GM18873 (cell line): ENCODE measurements around the gene CALN1.

ENCODE experiments used
- ATAC-seq: cut with Tn5 transposase; IDR thresholded peaks from one replicate; pipeline ENCODE4 v1.9.1; 2021; ENCODE audit warnings: mild to moderate bottlenecking, moderate library complexity, moderate number of reproducible peaks; ENCODE audit not compliant: unreplicated experiment, low FRiP score

CALN1 gene

DNA sequence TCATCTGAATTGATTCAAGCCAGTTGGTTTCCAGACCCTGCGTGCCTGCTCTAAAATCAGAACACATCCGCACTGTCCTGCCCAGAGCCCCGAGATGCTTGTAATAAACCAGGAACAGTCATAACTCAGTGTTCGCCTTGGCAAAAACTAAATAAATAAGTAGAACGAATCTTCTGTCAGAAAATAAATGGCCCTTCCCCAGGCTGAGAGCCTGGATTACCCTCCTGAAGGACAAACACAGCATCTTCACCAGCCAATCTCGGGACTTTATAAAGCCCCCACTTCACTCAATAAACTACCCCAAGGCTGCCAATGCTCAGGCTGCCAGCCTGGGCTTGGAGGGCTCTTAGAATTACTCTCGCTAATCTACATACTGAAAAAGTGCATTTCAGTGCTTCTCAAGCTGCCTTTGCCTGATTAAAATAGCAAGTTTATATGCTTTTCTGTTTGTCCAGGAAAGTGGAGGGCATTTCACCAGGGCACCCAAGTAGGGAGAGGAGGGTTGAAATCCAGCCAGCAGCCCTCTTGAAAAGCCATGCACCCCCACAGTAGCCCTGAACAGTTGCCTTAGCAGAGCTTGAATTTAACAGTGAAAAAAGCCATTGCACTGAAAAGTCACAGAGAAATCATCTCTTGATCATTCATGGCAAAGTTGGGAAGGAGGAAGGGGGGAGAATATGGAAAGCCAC lies 136.6 kb downstream of the CALN1 start:
- ATAC-seq: no peak

DNA sequence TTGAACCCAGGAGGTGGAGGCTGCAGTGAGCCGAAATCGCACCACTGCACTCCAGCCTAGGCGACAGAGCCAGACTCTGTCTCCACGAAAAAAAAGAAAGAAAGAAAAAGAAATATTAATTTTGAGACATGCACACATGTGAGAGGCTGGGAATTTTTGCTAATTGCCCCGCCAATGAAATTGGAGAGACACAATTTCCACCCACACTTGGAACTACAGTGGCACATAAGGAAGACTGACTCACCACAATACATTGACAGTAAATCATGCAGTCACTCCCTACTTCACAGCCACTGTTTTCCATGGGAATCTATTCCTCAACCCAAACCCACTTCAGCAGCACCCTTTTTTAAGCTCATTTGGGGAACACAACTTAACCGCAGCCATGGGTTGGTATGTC lies 139.7 kb downstream of the CALN1 start:
- ATAC-seq: no peak

DNA sequence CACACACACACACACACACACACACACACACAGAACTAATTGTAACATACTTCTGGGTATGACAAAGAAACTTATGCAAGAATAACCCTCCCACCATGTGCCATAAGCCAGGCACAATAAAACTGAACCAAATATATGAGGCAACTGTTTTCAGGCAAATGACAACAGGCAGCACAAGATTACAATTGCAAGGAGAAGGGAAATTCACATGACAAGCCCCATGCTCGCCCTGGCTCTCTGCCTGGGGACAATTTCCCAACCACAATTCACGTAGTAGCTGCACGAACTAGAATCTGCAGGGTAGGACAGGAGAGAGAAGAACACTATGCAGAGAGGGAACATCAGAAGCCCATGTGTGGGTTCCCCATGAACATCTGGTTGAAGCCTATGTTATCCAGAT lies 143.3 kb downstream of the CALN1 start:
- no peak for ATAC-seq

DNA sequence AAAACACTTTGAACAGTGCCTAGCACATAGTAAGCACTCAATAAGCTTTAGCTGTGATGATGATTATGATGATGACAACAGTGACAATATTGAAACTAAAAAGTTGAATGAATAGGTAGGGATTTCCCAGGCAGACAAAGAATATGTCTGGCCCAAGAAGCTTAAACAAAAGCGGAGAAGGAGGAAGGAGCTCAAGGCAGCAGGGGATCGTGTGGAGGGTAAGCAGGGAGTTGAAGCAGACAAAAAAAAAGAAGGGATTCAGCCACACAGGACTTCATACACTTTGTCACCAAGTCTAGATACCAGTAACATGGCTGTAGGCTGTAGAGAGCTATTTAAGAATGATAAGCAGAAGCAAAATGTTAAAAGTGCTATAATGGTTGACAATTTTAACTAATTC lies 144.0 kb downstream of the CALN1 start:
- no peak for ATAC-seq

DNA sequence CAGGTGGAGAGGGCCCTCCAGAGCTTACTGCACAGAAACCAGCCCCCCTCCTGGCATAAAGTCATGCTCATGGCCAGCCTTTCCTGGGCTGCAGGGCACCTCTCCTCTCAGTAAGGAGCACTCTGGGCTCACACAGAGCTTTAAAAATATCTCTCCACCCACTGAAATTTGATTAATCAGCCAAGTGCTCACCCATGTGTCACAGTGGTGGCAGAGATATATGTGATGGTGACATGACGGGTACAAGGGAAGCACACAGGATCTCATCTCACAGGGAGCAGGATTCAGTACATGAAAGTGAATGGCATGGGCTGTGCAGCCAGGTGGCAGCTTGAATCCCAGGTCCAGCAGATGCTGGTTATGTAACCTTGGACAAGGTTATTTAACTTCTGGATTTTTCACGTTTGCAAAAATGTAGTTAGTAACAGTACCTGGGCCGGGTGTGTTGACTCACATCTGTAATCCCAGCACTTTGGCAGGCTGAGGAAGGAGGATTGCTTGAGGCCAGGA lies 144.8 kb downstream of the CALN1 start:
- ATAC-seq: no peak

DNA sequence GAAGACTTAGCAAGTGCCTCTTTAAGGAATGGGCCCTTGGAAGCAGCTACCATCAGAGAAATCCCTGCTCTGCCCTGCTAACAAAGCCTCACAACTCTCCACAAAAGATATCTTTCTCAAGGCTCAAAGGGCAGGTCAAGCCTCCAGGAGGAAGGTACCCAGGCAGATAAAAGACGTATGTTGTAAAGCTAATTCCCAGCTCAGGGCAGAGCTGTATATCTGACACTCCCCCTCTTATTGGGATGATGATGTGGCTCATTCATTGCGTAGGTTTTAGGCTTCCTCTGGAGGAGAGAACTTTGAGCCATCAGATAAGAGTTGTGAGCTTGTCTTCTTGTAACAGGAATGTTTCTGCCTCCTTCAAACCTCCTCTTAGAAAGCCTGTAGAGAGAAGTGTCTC lies 145.4 kb downstream of the CALN1 start:
- ATAC-seq: no peak

DNA sequence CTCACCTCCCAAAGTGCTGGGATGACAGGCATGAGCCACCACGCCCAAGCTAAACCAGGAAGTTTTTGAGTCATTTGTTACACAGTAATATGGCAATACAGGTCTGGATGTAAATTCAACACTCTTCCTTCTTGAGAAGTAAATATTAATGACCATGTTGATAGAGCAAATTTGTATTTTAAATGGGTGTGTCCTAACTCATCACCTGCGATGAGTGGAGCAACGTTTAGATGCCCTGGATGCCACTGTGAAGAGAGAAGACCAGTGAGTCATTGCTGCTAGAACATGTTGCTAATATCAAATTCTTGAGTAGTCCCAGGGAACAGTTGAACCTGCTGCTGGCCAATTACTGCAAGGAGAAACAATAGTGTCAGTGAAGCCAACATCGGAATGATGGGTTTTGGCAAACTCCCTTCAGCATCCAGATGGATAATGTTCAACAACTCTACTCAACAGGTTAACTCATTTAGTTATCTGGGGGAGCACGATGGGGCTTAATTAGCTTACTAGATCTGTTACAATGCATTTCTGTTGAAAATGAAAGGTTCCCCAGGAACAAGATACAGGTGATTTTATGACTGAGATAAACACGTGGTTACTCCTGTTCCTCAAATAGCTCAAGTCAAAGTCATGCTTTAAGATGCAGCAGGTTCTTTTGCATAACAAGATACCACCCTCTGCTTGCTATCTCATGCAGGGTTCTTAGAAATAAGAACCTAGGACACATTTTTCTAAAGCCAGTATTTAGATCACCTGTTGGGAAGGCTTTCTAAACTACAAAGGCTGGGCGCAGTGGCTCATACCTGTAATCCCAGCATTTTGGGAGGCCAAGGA lies 146.8 kb downstream of the CALN1 start:
- ATAC-seq: no peak

DNA sequence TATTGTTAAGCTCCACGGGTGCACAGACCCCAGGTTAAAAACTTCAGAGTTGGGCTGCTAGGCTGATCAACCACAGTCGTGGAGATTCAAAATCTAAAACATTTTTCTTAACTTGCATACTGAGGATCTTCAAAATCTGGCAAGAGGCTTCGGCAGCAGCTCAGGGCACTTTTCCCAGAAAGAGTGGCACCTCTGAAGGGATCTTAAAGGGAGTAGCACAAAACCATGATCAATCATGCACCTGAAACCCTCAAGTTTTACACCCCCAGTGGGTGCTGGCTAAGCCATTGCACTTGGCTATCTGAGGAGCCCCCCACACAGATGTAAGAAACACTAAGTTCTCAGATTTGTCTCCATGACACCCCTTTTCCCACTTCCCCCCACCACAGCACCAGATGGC lies 151.7 kb downstream of the CALN1 start:
- ATAC-seq: no peak

DNA sequence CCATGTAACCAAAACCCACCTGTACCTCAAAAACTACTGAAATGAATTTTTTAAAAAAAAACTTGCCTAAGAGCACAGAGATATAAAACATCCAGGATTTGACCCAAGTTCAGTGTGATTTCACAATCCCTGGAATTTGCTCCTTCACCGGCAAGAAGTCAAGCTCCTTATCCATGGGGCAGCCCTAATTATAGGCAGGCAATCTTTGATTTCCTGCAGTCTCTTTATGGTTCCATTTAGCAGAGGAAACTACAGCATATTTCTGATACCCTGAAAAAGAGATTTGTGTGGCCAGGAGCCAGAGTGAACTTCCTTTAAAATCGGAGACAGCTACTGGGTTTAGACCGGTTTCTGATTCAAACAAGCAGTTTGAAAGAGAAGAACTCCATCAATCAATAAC lies 154.1 kb downstream of the CALN1 start:
- ATAC-seq: no peak

DNA sequence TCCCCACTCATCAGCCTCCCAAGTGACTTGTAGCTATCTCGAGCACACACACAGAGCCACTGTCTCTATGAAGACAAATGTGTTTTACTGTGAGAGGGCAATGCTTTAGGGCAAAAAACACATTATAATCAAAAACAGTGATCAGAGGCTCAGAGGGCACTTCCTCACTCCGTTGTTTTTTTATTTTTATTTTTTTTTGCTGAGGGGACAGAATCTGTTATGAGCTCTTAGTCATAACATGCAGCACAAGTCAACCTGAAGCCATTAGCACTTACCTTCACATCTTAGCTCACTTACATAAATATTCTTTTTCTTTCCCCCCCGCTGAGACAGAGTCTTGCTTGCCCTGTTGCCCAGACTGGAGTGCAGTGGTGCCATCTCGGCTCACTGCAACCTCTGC lies 157.7 kb downstream of the CALN1 start:
- ATAC-seq: no peak

DNA sequence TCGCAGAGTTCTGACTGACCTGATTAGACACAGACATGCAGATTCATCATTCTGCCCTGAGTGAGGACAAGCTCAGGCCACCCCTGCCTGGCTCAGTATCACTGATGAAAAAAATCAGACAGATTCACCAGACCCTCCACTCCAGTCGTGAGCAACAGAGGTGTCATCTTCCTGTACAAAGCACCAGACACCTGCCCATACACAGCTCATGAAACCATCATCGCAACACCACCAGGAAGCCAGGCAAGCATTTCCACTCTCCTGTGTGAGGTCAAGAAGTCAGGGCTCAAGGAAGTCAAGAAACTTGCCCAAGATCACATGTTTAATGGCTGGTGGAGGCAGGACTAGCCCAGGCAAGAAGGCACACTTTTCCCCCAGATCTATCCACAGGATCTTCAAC lies 163.0 kb downstream of the CALN1 start:
- ATAC-seq: no peak

DNA sequence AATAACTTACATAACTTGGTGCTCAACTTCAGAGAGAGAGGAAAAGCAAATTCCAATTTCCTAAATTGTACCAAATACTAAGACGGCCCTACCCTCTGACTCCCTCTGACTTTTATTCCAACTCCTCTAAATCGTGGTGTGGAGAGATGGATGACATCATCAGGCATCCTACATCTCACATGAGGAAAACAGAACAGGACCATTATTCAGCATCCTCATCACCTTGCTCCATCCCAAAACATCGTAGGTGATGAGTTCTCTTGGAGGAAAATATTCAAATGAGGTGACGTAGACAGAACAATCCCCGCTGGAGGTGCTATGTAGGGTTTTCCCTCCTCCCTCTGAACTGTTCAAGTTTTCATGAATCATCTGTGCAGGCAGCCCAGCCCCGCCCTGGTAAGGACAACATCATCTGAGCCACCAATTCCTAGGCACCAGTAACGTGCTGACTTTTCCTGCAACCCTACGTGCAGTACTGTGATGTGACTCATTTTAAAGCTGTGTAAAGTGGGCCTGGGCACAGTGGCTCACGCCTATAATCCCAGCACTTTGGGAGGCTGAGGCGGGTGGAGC lies 167.2 kb downstream of the CALN1 start:
- no peak for ATAC-seq

DNA sequence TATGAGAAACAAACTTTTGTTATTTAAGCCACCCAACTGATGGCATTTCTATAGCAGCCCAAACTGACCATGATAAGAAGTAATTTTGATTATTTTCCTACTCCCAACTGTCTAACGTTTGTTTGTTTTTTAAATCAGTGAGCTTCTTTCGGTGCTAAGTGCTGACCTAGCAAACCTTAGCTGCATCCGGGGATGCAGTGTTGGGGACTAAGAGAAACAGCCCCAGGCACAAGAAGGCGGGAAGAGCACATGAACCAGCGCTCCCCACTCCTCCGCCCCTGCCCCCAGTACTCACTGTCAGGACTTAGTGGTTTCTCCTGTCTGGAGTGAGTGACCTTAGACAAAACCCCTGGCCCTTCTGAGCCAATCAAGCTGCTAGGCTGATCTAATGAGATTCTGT lies 168.8 kb downstream of the CALN1 start:
- no peak for ATAC-seq

DNA sequence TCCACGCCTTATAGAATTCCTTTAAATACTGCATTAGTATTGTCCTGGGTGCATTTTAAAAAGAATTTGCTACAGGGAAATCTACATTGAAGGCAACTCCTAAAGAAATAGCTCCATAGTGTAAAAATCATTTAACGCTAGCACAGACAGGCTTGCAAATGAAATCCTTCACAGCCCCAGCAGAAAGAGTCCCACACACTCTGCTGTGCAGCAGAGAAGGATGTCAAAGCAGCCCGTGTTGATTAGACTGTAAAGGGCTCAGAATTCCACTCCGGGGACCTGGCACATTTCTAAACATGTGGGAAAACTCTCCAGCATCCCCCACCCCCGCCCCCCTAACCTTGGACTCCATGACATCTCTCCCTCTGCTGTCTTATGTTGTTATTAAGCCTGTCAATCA lies 176.8 kb downstream of the CALN1 start:
- ATAC-seq: no peak

DNA sequence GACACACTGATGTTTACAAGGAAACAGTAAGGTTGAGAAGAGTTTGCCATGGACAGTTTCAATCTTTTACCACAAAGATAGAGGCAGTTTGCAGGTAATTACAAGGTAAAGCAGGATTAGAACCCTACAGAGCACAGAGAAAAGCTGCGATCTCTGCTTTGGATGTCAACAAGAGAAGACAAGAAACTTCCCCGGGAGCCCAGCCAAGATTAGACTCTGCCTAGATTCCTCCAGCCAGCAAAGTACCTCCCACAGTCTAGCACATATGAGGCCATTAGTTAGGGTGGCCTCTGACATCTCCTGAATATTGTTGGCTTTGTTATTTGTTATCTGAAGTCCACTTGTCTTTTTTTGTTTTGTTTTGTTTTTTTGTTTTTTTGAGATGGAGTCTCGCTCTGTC lies 178.1 kb downstream of the CALN1 start:
- ATAC-seq: no peak

DNA sequence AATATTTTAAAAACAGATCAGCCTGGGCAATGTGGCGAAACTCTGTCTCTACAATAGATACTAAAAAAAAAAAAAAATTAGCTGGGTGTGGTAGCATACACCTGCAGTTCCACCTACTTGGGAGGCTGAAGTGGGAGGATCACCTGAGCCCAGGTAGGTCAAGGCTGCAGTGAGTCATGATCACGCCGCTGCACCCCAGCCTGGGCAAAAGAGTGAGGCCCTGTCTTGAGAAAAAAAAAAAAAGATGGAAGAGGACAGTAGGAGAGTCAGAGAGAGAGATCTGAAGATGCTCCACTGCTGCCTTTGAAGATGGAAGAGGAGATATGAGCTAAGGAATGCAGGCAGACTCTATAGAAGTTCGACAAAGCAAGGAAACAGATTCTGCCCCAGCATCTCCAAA lies 181.9 kb downstream of the CALN1 start:
- no peak for ATAC-seq

DNA sequence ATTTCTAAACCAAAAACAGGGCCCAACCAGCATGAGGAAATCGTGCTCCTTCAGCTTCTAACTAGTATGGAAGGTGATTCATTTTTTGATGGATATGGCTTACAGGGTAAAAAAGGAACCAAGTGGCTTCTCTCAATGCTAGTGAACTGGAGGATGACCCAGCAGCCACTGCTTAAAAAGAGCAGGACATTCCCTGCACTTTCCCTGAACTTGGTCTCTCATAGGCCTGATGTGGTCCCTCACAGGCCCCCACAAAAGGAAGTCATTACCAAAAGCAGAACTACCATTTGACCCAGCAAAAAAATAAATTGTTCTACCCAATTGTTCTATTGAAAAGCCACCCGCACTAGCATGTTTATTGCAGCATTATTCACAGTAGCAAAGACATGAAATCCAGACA lies 188.8 kb downstream of the CALN1 start:
- ATAC-seq: no peak

DNA sequence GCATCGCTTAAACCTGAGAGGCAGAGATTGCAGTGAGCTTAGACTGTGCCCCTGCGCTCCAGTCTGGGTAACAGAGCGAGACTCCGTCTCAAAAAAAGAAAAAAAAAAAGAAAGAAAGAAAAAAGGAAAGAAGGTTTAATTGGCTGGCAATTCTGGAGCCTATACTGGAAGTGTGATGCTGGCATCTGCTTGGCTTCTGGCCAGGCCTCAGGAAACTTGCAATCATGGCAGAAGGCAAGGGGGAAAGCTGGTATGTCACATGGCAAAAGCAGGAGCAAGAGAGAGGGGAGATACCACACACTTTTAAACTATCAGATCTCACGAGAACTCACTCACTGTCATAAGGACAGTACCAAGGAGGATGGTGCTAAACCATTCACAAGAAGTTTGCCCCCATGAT lies 190.0 kb downstream of the CALN1 start:
- no peak for ATAC-seq

DNA sequence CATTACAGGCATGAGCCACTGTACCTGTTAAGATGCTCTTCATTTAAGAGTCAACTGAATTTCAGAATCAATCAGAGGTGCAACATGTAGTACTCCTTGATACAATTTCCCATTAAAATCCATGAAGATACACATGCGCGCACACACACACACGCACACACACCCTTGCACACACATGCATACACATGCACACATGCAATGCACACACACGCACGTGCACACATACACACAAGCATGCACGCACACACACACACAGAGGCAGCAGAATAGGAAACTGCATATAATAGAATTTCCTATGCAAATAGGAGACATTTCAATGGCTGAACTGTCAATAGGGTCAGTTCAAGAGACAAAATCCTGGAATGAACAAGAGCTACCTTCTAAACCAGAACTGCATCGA lies 192.6 kb downstream of the CALN1 start:
- ATAC-seq: no peak

DNA sequence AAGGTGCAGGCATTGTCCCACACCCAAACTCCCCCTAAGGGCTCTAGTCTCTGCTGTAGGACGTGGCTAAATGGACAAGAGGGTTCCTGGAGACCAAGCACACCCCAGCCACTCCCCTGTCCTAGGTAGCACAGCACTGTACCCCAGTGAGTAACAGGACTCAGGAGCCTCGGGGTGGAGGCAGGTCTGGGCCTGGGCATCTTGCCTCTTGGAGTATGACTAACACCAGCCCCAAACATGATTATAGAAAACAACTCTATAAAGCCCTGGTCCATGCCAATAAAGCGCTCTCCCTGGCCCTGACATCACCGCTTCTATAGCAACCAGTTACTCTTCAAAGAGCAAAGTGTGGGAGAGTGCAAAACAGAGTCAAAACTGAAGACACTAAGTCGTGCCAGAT lies 195.0 kb downstream of the CALN1 start:
- ATAC-seq: no peak

DNA sequence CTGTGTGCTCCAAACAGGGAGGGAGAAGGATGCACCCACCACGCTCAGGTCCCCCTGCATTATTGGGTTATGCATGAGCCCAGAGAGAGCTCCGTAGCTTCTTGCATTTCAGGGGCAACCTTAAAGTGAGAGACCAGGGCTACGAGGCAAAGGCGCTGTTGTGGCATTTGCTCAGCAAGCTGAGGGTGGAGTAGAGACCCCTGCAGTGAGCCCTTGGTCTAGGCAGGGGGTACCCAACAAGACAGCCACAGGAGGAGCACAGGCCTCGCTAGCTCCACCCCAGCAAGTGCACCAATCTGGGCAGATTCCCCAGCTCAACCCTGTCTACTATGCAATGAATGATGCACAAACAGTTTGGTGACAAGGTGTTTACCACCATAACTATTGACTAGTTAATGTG lies 198.4 kb downstream of the CALN1 start:
- ATAC-seq: no peak

DNA sequence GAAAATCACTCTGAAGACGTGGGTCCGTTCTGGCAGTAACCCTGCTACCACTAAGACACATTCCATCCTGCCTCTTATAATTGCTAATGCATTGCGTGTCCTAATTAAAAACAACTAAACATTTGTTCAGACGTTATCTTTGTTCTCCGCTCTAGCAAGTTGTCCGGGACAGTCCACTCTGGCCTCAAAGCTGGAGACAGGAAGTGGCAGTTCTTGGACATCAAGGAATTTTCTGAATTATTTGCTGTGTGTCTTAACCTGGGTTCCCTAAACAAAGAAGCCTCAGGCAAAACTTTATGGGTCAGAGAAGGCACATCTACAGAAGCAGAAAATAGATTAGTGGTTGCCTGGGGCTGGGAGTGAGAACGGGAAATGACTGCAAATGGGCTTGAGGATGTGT lies 199.1 kb downstream of the CALN1 start:
- ATAC-seq: no peak
